Heart right ventricle (tissue), 16 donors: ENCODE results near the gene GPR162. TPM values are rescaled to one million over a fixed set of nuclear protein-coding genes. Genes with fewer than 3 reads are reported as not detected.

Experiments used
- ATAC-seq, 8 donors: fragments of 200-7000 bp; cut with Tn5 transposase; one replicate each; pipeline ENCODE4 v1.9.1; 2020; ENCODE audit warnings: mild to moderate bottlenecking in 8 of 8, moderate library complexity in 8 of 8, moderate number of reproducible peaks in 1 of 8
- DNase-seq, 2 donors: peaks; one replicate each; pipeline ENCODE4 v3.0.0-alpha.2; 2020
- H3K27ac ChIP-seq, 10 donors: fragments of 200-600 bp; sonication (generic) in 2 of 10; one replicate each; pipeline versions ENCODE4 v1.5.0 to v1.8.0; 2020 to 2022; ENCODE audit warnings: mild to moderate bottlenecking in 3 of 10
- H3K27me3 ChIP-seq, 7 donors: fragments of 200-600 bp; one replicate each; pipeline ENCODE4 v1.8.0; 2021 to 2022; ENCODE audit warnings: mild to moderate bottlenecking in 2 of 7
- H3K36me3 ChIP-seq, 9 donors: fragments of 200-600 bp; sonication (generic) in 1 of 9; one replicate each; pipeline versions ENCODE4 v1.5.0 to v1.8.0; 2020 to 2022; ENCODE audit warnings: mild to moderate bottlenecking in 2 of 9
- H3K4me1 ChIP-seq, 9 donors: fragments of 200-600 bp; sonication (generic) in 1 of 9; one replicate each; pipeline versions ENCODE4 v1.5.0 to v1.8.0; 2020 to 2022; ENCODE audit warnings: mild to moderate bottlenecking in 4 of 9
- H3K4me3 ChIP-seq, 10 donors: fragments of 200-600 bp; sonication (generic) in 2 of 10; one replicate each; pipeline versions ENCODE4 v1.5.0 to v1.8.0; 2020 to 2022; ENCODE audit warnings: mild to moderate bottlenecking in 7 of 10, moderate library complexity in 2 of 10
- H3K9me3 ChIP-seq, 11 donors: fragments of 200-600 bp in 10 of 11; sonication (generic) in 2 of 11; one replicate each; pipeline versions ENCODE4 v1.5.0 to v1.8.0; 2013 to 2022; ENCODE audit warnings: mild to moderate bottlenecking in 2 of 11, control low read depth in 1 of 11, moderate library complexity in 1 of 11
- CTCF ChIP-seq, 9 donors: fragments of 200-600 bp; sonication (generic) in 2 of 9; IDR thresholded peaks; one replicate each; pipeline versions ENCODE4 v1.5.0 to v1.8.0; 2021 to 2022; ENCODE audit warnings: antibody characterized with exemption in 9 of 9, mild to moderate bottlenecking in 5 of 9, moderate library complexity in 1 of 9
- WGBS, 2 donors: extraction: QIAGEN DNeasy Blood & Tissue Kit; methylation state at CpG; one replicate each; pipeline ENCODE4 v1.1.7; 2013; ENCODE audit warnings: inconsistent platforms in 1 of 2; 5-methylcytosine and 5-hydroxymethylcytosine counted together
- intact Hi-C, 10 donors: fragments of 100-400 bp; cut with DNase I; formaldehyde crosslinking; loops; one replicate each; pipeline versions ENCODE4 v1.11.1 to v1.14.2; 2022
- polyA plus RNA-seq, 2 donors: library from polyadenylated mRNA; stranded (reverse); fragments of 200-250 nt; gene quantifications; one replicate each; pipeline ENCODE4 v1.2.3, GENCODE V29; 2013
- total RNA-seq, 10 donors: library from RNA; stranded (reverse); fragmentation: NEBNext Ultra II Directional in 3 of 10; extraction: Animal tissue kit (Norgen Biotek cat#: 25700) in 3 of 10; gene quantifications; one replicate each; pipeline versions ENCODE4 v1.2.1 to v1.2.4, GENCODE V29; 2021 to 2023
- donor health status: Arrhythmogenic right ventricular cardiomyopathy.
- donor health status: ischemic (EF 13 %, LVEDD 7.1; RV severe dilation, severe dysfunction).
- donor health status: healthy with polysubstance abuse.
- donor health status: DM: no; HTN: yes; CAD: no.
- donor health status: DM: no; HTN: no; CAD: no.
- donor health status: ischemic (EF 25% LVEDD 6.9; RV normal size, moderate dysfunction).
- donor health status: ischemic (EF 25% LVEDD 5.7; RV mildly dilated, moderate dysfunction).
- donor health status: healthy.
- donor health status: DM: yes; HTN: yes; CAD: no.
- donor health status: Ischemic cardiomyopathy.
- donor health status: ischemic (EF 35%, LVEDD 5.7; RV mildly dilated, moderate dysfunction).
- donor health status: nonischemic (EF 11% LVEDD 7.7; RV severe dilation, severe dysfunction).
- donor health status: DM: yes; HTN: yes; CAD: no.
- donor health status: PGD.
- donor health status: ischemic (EF 29% LVEDD 5.4; RV normal size, mild dysfunction).
- donor health status: nonischemic (EF 23%, LVEDD 6.1; RV moderate dilation, normal function).

Gene GPR162
- total and polyA plus RNA-seq, 12 donors, result 1.8 to 16.8 (median 4.2) TPM

- H3K9me3 ChIP-seq, result no peaks in the 10 kb centered on the region
- H3K4me3 ChIP-seq, result no peak overlapping the region
- 93 to 97% methylated on average over 2 of the region's 2 CpGs for WGBS, 2 donors
- DNase-seq (no peak), ATAC-seq (no peak)
- H3K4me1 ChIP-seq, result peaks cover 0 to 11% (median 5%) of the 10 kb centered on the region in 9 donors
- no peaks in the 10 kb centered on the region for H3K27me3 ChIP-seq
- TF ChIP-seq CTCF (IDR thresholded peaks at IDR 0.05), result no peak
- H3K36me3 ChIP-seq, result peaks cover 0 to 73% (median 19%) of the 10 kb centered on the region in 9 donors
- intact Hi-C loops, result no loop called here
- H3K27ac ChIP-seq, result no peak overlapping the region
These were observed 26.1 kb downstream of the GPR162 start for GRCh38 chr12:6847676-6848075.

DNA sequence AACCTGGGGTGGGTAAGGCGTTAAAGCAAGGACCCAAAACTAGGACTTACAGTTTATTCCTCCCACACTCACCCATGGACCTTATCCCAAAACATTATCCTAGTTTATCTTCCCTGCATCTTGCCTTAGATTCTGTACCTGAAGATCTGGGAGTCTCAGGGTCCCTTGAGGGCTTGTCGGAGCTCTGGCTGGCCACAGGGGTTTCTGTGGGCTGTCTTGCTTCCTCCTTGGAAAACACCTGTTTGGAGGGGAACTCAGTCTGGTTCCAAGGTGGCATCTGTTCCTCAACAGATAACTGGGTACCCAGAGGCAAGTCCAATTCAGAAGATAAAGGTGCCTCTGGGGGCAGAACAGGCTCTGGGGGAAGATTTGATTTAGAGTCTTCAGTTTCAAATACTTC is 27.8 kb downstream of the GPR162 start:
- ATAC-seq (no peak), DNase-seq (no peak)
- no peak for TF ChIP-seq CTCF (IDR thresholded peaks at IDR 0.05)
- H3K4me3 ChIP-seq, result no peak overlapping the region
- 88 to 95% methylated on average over 2 of the region's 2 CpGs for WGBS, 2 donors
- H3K9me3 ChIP-seq, result no peaks in the 10 kb centered on the region
- no peak overlapping the region for H3K27ac ChIP-seq
- intact Hi-C loops, result no loop called here
- H3K36me3 ChIP-seq, result peaks cover 0 to 56% (median 16%) of the 10 kb centered on the region in 9 donors
- H3K27me3 ChIP-seq, result no peaks in the 10 kb centered on the region
- peaks cover 3 to 26% (median 16%) of the 10 kb centered on the region in 9 donors for H3K4me1 ChIP-seq

- intact Hi-C loops, result no loop called here
These were observed 28.4 kb downstream of the GPR162 start for GRCh38 chr12:6849976-6850560.

DNA sequence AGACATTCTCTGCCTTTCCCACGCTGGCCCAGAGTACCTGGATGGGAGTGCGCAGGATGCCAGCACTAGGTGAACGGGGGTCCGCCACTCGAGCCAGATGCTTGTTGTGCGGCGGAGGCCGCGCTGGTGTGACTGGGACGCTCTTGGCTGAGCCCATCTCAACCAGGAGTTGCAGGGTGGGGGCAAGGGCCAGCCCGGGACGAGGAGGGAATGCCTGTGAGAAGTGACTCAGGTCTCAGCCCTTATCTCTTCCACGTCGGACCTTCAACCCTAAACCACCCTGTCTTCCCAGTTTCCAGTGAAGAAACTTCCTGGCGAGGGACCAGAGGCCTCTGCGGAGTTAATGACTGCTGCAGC is 29.2 kb downstream of the GPR162 start:
- WGBS, 2 donors, result 23 to 31% methylated on average over 16 of the region's 16 CpGs
- DNase-seq (no peak), ATAC-seq (no peak)
- H3K4me3 ChIP-seq, result peak overlapping the region in 9 of 10 donors; percentile 50 to 93 (median 68)
- TF ChIP-seq CTCF (IDR thresholded peaks at IDR 0.05), result no peak
- intact Hi-C loops, result no loop called here
- H3K27me3 ChIP-seq, result no peaks in the 10 kb centered on the region
- H3K27ac ChIP-seq, result peak overlapping the region in 6 of 10 donors; percentile 93 to 99 (median 95)
- no peaks in the 10 kb centered on the region for H3K9me3 ChIP-seq
- H3K36me3 ChIP-seq, result peaks cover 0 to 52% (median 8%) of the 10 kb centered on the region in 9 donors
- H3K4me1 ChIP-seq, result peaks cover 3 to 26% (median 16%) of the 10 kb centered on the region in 9 donors

More at GRCh38 chr12:6849976-6850560, 28.4 kb downstream of the GPR162 start:
- WGBS, 2 donors, result 67 to 74% methylated on average over 10 of the region's 10 CpGs
- Histone ChIP-seq H3K36me3 (peaks cover 0 to 52% (median 11%) of the 10 kb centered on the region in 9 donors), H3K4me3 (peak overlapping the region in 2 of 10 donors; percentile 68 to 71), H3K9me3 (no peaks in the 10 kb centered on the region), H3K4me1 (peaks cover 3 to 26% (median 16%) of the 10 kb centered on the region in 9 donors), H3K27me3 (no peaks in the 10 kb centered on the region), H3K27ac (no peak overlapping the region)
- DNase-seq (no peak), ATAC-seq (no peak)
- no peak for TF ChIP-seq CTCF (IDR thresholded peaks at IDR 0.05)
